ENCODE measurements around the gene NFAT5.

- TF ChIP-seq POLR2A (IDR thresholded peaks at IDR 0.05; ENCODE audit: low read depth, low read length) (no peak), POLR2AphosphoS5 (IDR thresholded peaks at IDR 0.05; ENCODE audit: low read depth, low read length) (no peak)
These were observed 135.7 kb downstream of the NFAT5 start for GRCh38 chr16:69701452-69701851.
